Mesodermal cell (in vitro differentiated cells): ENCODE measurements around the gene ENGASE.

Source experiments
- H3K27ac ChIP-seq: 2 replicates; pipeline ENCODE4 v1.7.0; 2013; ENCODE audit warnings: mild to moderate bottlenecking, low read depth, low read length, moderate library complexity; ENCODE audit not compliant: severe bottlenecking
- H3K36me3 ChIP-seq: 2 replicates; pipeline ENCODE4 v1.7.1; 2013; ENCODE audit warnings: mild to moderate bottlenecking, low read length, moderate library complexity; ENCODE audit not compliant: control insufficient read depth, insufficient read depth
- H3K4me1 ChIP-seq: one replicate; pipeline ENCODE4 v1.7.1; 2013; ENCODE audit warnings: mild to moderate bottlenecking, low read length; ENCODE audit not compliant: insufficient read depth, control insufficient read depth, poor library complexity, severe bottlenecking
- H3K4me3 ChIP-seq: 2 replicates; pipeline ENCODE4 v1.7.0; 2013; ENCODE audit warnings: low read length, control low read depth, mild to moderate bottlenecking; ENCODE audit not compliant: insufficient read depth, poor library complexity, severe bottlenecking; ENCODE audit errors: extremely low read depth
- H3K9me3 ChIP-seq: 2 replicates; pipeline ENCODE4 v1.7.1; 2013; ENCODE audit warnings: mild to moderate bottlenecking, low read length, moderate library complexity; ENCODE audit not compliant: control insufficient read depth
- WGBS, 2 experiments: methylation state at CpG; one replicate each; pipeline ENCODE4 v1.1.5; 2013; ENCODE audit warnings: missing lambda C conversion rate in 2 of 2; ENCODE audit not compliant: insufficient coverage in 2 of 2; 5-methylcytosine and 5-hydroxymethylcytosine counted together

Gene ENGASE

GRCh38 chr17:79031996-79032875, 42.4 kb upstream of the ENGASE start:
- Histone ChIP-seq H3K36me3 (no peaks in the 10 kb centered on the region), H3K27ac (no peak overlapping the region), H3K4me3 (no peak overlapping the region), H3K9me3 (no peaks in the 10 kb centered on the region), H3K4me1 (peaks cover 6% of the 10 kb centered on the region)
- 87 to 89% methylated on average over 24 to 25 of the region's 26 CpGs for WGBS, 2 experiments

- Histone ChIP-seq H3K4me3 (no peak overlapping the region), H3K36me3 (no peaks in the 10 kb centered on the region), H3K27ac (no peak overlapping the region), H3K9me3 (no peaks in the 10 kb centered on the region), H3K4me1 (no peaks in the 10 kb centered on the region)
- 90 to 96% methylated on average over 7 of the region's 9 CpGs for WGBS, 2 experiments
These were observed 41.5 kb upstream of the ENGASE start for GRCh38 chr17:79033046-79033616.

DNA sequence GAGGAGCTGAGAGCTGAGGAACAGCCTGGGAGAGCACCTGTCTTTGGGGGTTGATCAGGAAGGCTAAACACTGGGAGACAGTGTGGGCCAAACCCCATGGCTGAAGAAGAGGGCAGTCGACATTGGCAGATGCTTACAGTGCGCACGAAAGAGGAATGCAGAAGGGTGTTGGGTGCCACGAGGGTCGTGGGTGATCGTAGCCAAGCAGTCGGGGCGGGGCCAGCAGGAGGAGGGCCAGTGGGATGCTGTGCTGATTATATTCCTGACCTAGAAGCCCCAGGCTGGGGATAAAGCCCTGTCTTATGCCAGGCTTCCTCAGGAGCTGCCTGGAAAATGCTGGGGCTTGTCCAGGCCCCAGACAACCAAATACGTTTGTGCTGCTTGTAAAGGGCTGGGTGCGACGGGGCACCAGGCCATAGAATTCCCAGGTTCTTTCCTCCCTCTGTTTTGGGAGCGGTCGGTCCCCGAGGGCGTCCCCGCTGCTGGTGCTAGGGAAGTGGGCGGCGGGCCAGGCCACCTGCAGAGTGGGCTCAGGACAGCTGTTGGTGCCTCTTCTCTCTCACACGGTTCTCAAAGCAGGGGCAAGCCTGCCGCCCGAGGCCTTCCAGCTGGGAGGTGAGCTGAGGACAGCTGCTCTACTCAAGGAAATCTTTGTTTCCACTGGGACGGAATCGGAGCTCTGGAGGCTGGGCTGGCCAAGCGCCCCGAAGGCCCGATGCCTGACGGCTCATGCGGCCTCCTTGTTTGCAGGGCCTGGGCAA, 40.7 kb upstream of the ENGASE start:
- Histone ChIP-seq H3K27ac (no peak overlapping the region), H3K36me3 (no peaks in the 10 kb centered on the region), H3K4me1 (no peaks in the 10 kb centered on the region), H3K9me3 (no peaks in the 10 kb centered on the region), H3K4me3 (no peak overlapping the region)
- 88 to 89% methylated on average over 26 to 28 of the region's 28 CpGs for WGBS, 2 experiments

DNA sequence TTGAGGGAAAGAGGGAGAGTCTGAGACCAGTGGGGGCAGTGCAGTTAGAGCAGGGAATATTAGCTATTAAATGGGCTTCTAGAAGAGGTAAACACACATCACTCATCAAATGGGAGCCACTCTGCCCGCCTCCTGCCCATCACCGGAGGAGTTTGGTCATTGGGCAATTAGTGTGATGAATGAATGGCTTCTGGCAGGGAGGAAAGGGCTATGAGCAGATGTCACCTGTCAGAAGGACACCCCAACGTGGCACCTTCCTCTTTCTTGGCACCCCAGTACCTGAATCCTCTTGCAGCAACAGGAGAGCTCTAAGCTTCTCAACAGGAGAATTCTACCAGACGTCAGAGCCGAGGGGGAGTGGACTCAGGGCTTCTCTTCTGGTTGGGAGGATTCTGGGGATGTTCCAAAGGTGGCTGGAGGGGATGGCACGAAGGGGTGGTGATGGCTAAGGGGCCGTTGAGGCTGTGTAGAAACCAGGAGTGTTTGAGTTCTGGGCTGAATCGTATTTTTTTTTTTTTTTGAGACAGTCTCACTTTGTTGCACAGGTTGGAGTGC, 39.6 kb upstream of the ENGASE start:
- 60 to 75% methylated on average over 3 to 8 of the region's 8 CpGs for WGBS, 2 experiments
- H3K4me3 ChIP-seq, result no peak overlapping the region
- H3K4me1 ChIP-seq, result no peaks in the 10 kb centered on the region
- H3K36me3 ChIP-seq, result no peaks in the 10 kb centered on the region
- H3K27ac ChIP-seq, result no peak overlapping the region
- no peaks in the 10 kb centered on the region for H3K9me3 ChIP-seq

DNA sequence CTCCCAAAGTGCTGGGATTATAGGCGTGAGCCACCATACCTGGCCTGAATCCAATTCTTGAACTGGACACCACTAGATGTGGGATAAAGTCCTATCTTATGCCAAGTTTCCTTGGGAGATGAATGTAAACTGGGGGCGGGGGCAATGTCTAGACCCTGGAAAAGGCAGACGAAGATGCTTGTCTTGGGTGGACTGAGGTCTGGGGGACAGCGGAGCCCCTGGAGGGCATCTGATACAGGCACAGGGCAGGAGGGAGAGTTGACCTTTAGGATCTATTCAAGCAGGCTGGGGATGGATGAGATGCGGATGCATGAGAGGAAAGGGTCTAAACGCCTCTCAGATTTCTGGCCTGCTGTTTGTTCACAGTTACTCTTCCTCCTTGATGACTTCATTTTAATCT, 38.9 kb upstream of the ENGASE start:
- Histone ChIP-seq H3K27ac (no peak overlapping the region), H3K4me1 (no peaks in the 10 kb centered on the region)
- 92 to 96% methylated on average over 3 to 6 of the region's 6 CpGs for WGBS, 2 experiments

GRCh38 chr17:79036181-79036580, 38.4 kb upstream of the ENGASE start:
- Histone ChIP-seq H3K4me1 (no peaks in the 10 kb centered on the region), H3K36me3 (no peaks in the 10 kb centered on the region), H3K9me3 (no peaks in the 10 kb centered on the region), H3K27ac (no peak overlapping the region), H3K4me3 (no peak overlapping the region)
- 91 to 100% methylated on average over 2 to 5 of the region's 6 CpGs for WGBS, 2 experiments

More for the DNA sequence above, 38.9 kb upstream of the ENGASE start:
- H3K36me3 ChIP-seq, result no peaks in the 10 kb centered on the region
- no peak overlapping the region for H3K4me3 ChIP-seq
- H3K9me3 ChIP-seq, result no peaks in the 10 kb centered on the region

GRCh38 chr17:79036596-79036995, 38.0 kb upstream of the ENGASE start:
- 100% methylated on average over 1 of the region's 3 CpGs for WGBS, 2 experiments
- H3K27ac ChIP-seq, result no peak overlapping the region
- no peaks in the 10 kb centered on the region for H3K36me3 ChIP-seq
- no peaks in the 10 kb centered on the region for H3K9me3 ChIP-seq
- no peaks in the 10 kb centered on the region for H3K4me1 ChIP-seq
- H3K4me3 ChIP-seq, result no peak overlapping the region

DNA sequence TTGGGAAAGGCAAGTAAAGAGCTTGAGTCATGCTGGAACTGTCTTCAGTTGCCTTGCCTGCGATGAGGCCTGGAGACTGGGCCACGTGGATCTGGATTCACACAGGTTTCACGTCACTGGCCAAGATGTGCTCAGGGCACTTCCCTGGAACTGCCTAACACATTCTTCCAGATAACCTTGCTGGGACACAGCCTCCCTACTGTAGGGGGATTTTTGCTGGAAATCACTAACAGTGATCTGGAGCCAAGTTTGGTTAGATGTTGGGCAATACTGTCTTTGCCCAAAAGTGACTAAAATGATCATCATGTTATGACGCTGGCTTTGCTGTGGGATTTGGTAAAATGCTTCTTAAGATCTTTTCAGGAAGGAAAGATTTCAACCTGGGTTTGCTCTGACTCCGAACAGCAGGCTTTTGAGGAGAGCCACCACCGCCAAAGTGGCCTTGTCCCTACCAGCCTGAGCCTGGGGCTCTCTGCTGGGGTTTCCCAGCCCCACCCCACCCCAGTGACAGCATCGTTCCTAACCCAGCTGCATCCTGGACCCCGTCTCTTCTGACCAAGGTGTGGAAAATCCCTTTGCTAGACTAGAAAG, 36.0 kb upstream of the ENGASE start:
- Histone ChIP-seq H3K4me1 (no peaks in the 10 kb centered on the region), H3K27ac (no peak overlapping the region), H3K9me3 (no peaks in the 10 kb centered on the region), H3K4me3 (no peak overlapping the region), H3K36me3 (no peaks in the 10 kb centered on the region)
- 86 to 95% methylated on average over 6 to 7 of the region's 8 CpGs for whole genome bisulfite sequencing, 2 experiments

GRCh38 chr17:79039171-79039570, 35.5 kb upstream of the ENGASE start:
- no peak overlapping the region for H3K4me3 ChIP-seq
- 81 to 83% methylated on average over 6 to 8 of the region's 8 CpGs for WGBS, 2 experiments
- H3K9me3 ChIP-seq, result no peaks in the 10 kb centered on the region
- H3K27ac ChIP-seq, result no peak overlapping the region
- no peaks in the 10 kb centered on the region for H3K36me3 ChIP-seq
- H3K4me1 ChIP-seq, result no peaks in the 10 kb centered on the region

- H3K9me3 ChIP-seq, result no peaks in the 10 kb centered on the region
- no peak overlapping the region for H3K27ac ChIP-seq
- no peaks in the 10 kb centered on the region for H3K4me1 ChIP-seq
- 67 to 86% methylated on average over 5 to 6 of the region's 6 CpGs for WGBS, 2 experiments
- H3K36me3 ChIP-seq, result no peaks in the 10 kb centered on the region
- no peak overlapping the region for H3K4me3 ChIP-seq
These were observed 34.7 kb upstream of the ENGASE start for GRCh38 chr17:79039886-79040285.
